ENCODE results near the gene NOTCH2.

Gene NOTCH2

GRCh38 chr1:119954476-119955422 is 114.7 kb downstream of the NOTCH2 start:
- DNase-seq (ENCODE audit: extremely low read depth, low read depth), result no peak
- no peak for TF ChIP-seq CTCF (IDR thresholded peaks at IDR 0.05; ENCODE audit: low read depth, low read length)

- no peak for DNase-seq (ENCODE audit: extremely low read depth, low read depth)
- no peak for TF ChIP-seq CTCF (IDR thresholded peaks at IDR 0.05; ENCODE audit: low read depth, low read length)
Measured at GRCh38 chr1:119953266-119953998, 116.0 kb downstream of the NOTCH2 start.

GRCh38 chr1:119952496-119952895 is 117.0 kb downstream of the NOTCH2 start:
- no peak for DNase-seq (ENCODE audit: extremely low read depth, low read depth)
- TF ChIP-seq CTCF (IDR thresholded peaks at IDR 0.05; ENCODE audit: low read depth, low read length), result no peak

GRCh38 chr1:119948342-119949214 is 120.9 kb downstream of the NOTCH2 start:
- peak; percentile 96 for TF ChIP-seq CTCF (IDR thresholded peaks at IDR 0.05; ENCODE audit: low read depth, low read length)
- peak; percentile 53 for DNase-seq (ENCODE audit: extremely low read depth, low read depth)

- no peak for TF ChIP-seq CTCF (IDR thresholded peaks at IDR 0.05; ENCODE audit: low read depth, low read length)
- DNase-seq (ENCODE audit: extremely low read depth, low read depth), result peak; percentile 80
Measured at GRCh38 chr1:119947468-119947867, 122.0 kb downstream of the NOTCH2 start.

- TF ChIP-seq CTCF (IDR thresholded peaks at IDR 0.05; ENCODE audit: low read depth, low read length), result no peak
- DNase-seq (ENCODE audit: extremely low read depth, low read depth), result no peak
Measured at GRCh38 chr1:119946724-119947123, 122.7 kb downstream of the NOTCH2 start.

Data from AG09319 (cell line).